ENCODE data around the gene SLC9A9.
A peak's percentile ranks its signal among the peaks of the same experiment; 100 is the strongest.

The SLC9A9 gene

GRCh38 chr3:143676747-143677146 is 171.5 kb downstream of the SLC9A9 start:
- no peak for DNase-seq

GRCh38 chr3:143676021-143676420 is 172.2 kb downstream of the SLC9A9 start:
- DNase-seq = no peak

GRCh38 chr3:143674100-143674968 is 173.9 kb downstream of the SLC9A9 start:
- peak; percentile 56 for DNase-seq

- no peak for DNase-seq
Measured at GRCh38 chr3:143672396-143673165, 175.7 kb downstream of the SLC9A9 start.

DNA sequence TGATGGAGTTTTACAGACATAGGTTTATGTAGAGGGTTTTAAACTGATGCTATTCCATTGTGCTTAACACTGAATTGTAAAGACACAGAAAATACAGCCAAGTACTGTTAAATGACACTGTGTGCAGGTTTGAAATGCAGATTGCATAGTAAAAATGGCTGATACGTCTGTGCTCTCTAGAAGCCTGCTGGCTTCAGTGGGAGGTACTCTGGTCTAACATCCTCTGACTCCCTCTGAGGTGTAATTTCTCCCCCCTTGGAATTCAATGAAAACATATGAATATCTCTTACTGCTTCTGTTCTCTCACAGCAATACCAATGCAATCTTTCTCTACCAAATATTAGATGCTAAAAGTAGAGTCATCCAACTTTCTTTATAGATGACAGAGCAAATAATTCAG is 176.6 kb downstream of the SLC9A9 start:
- no peak for DNase-seq

DNA sequence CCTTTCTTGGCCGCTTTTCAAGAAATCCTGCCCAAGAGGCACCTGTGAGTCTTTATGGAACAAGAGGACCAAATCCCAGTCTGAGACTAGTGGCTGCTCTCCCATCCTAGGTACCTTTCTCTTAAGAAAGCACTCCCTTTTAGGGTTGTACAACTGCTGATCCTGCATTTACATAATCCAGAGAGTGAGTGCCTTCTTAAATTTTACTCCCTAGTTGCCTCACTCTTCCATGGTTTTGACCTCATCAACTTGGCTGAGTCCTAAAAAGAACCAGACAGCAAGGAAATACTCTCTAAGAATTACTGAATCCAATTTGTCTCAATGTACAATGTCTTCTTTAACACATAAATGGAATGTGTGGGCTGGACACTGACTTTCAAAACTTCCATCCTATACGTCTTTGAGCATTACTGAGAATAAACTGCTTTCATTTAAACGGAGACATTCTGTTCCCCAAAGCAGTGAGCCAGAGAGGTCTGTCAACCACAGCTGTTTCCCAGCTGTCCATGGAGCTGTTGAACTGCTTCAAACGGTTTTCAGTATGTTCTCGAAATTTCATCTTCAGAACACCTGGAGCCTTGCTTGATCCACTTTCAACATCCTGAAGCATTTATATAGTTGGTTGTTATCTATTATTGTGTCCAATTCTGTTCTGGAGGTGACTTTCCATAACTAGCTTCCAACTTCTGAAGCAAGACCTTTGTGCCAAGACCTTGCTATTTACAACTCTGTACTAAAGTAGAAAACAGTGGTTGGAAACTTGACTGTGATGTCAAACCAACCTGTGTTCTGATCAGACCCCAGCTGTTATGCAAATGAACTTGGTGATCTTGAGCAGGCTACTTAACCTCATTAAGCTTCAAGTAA is 179.1 kb downstream of the SLC9A9 start:
- no peak for DNase-seq

DNA sequence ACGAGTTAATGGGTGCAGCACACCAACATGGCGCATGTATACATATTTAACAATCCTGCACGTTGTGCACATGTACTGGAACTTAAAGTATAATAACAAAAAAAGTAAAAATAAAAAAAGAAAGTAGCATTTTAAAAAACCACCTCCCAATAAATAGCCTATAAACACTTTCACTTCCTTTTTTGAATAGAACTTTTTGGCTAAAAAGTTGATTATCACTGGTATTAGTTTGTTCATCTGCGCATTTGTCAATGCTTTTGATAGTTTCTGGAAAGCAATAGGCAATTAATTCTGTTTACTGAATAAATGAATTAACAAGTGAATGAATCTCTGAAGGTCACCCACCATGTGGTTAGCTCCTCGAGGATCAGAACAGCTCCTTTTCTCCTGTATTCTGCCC is 179.9 kb downstream of the SLC9A9 start:
- no peak for DNase-seq

GRCh38 chr3:143661677-143662076 is 186.6 kb downstream of the SLC9A9 start:
- no peak for DNase-seq

DNA sequence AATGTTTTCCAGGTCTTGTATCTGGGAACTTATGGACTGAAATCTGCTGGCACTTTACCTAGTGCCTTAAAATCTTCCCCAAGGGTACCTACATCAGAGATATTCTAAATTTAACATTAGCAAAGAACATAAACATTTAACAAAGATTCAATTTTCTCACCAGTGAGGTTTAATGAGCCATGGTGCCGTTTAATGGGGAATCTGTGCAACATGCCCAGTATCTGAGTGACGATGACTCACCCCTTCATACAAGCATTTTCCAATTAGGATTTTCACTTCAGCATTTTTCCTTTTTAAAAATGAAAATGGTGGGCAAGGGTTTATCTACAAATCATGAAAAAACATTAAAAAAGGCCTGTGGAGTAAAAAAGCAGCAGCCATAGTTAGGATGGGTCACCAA is 189.4 kb downstream of the SLC9A9 start:
- no peak for DNase-seq

DNA sequence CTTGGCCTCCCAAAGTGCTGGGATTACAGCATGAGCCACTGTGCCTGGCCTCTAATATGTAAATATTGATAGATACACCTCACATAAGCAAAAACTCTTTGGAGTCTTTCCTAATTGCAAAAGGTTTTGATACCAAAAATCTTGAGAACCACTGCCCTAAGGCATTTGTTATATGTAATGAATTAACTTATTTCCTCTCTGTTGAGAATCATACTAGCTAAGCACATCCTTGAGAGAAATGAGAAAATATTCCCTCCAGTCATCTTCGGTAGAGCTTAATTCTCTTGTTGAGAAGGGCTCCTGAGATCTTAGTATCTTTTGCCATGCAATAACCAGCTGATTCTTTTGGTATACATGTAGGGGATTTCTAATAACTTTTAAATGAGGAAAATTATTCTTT is 190.2 kb downstream of the SLC9A9 start:
- no peak for DNase-seq

- DNase-seq = no peak
Measured at GRCh38 chr3:143657391-143657790, 190.9 kb downstream of the SLC9A9 start.

DNA sequence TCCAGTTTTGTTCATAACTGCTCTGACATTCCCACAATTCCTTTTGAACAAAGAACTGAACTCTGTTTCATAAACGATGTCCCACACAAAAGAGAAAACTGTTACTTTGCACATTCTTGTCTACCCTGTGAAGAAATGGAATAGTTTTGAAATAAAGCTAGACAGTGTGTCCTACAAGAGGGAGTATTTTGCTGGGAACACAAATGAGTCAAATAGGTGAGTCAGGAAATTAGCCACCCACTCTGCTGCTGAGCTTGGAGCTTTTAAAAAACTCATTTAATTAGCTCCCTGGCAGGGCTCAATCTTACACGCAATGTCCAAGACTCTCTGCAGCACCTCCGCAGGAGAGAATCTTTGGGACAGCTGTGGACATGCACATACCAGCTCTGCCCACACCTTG is 193.4 kb downstream of the SLC9A9 start:
- DNase-seq = no peak

GRCh38 chr3:143653935-143654334 is 194.3 kb downstream of the SLC9A9 start:
- no peak for DNase-seq

GRCh38 chr3:143653493-143653892 is 194.8 kb downstream of the SLC9A9 start:
- no peak for DNase-seq

GRCh38 chr3:143652118-143652517 is 196.2 kb downstream of the SLC9A9 start:
- DNase-seq = no peak

DNA sequence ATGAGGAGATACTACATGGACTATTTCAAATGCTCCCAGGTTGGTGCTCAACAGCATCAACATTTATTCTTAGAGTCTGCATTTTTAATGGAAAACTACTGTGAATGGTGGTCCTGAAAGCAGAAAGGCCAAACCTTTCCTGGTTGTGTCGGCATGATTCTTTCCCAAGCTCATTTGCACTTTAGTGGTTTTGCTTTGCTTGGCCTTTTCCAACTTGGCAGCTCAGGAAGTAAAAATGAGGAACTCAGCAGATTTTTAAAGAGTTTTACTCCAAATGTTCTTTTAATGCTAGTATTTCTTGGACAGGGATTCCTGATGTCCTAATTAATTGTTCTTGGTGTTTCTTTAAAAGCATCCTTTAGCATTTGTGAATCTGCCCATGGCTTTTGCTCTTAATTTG is 197.4 kb downstream of the SLC9A9 start:
- DNase-seq = no peak

DNA sequence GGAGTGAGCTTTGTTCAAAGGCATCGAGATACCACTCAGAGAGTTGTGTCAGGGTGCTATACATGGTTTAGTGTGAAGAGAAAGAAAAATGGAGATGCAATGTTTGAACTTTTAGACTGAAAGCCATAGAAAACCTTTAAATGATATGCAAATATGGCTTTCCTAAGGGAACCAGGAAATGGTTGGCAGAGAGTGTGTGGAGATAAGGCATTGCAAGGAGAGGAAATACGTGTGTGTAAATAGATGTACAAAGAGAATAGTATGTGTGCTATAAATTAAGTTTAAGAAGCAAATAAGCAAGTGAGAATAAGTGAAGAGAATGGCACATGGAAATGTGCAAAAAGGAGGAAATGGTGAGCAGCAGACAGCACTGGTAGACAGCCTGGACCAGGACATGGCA is 198.1 kb downstream of the SLC9A9 start:
- no peak for DNase-seq

GRCh38 chr3:143648708-143649107 is 199.6 kb downstream of the SLC9A9 start:
- no peak for DNase-seq

- DNase-seq = no peak
Measured at GRCh38 chr3:143648218-143648617, 200.1 kb downstream of the SLC9A9 start.

DNA sequence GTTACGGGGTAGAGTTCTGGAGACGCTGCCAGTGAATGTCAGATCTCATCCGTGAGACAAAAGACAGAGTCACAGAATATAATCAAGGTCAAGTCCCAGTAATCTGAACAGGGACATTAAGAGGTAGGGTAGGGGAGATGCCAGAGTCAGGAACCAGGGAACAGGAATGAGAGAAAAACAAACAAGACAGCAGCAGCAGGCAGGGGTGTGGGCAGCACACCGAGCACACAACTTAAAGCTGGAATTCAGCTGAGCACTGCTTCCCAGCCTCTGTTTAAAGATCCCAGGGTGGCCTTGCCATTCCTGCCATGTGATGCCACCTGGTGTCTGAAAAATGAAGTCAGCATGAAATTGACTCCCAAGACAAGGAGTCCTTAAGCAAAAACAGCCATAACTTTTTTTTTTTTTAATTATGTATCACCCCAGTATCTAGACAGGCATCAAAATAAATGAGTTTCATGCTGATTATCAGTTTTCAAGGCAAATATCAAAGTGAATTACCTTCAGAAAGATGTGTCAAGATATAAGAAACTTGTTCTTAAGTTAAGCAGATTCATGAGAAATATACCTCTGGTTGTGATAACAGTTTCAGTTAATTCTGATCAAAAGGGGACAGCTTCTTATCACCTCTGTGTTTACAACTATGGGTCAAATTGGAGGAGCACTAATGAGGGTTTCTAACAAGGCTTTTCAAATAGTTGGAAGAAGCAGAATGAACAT is 203.7 kb downstream of the SLC9A9 start:
- DNase-seq = no peak

- DNase-seq = no peak
Measured at GRCh38 chr3:143643905-143644304, 204.4 kb downstream of the SLC9A9 start.

GRCh38 chr3:143640774-143641173 is 207.5 kb downstream of the SLC9A9 start:
- no peak for DNase-seq

- no peak for DNase-seq
Measured at GRCh38 chr3:143637133-143637532, 211.1 kb downstream of the SLC9A9 start.
